Fibroblast of lung (primary cell): Measurements from ENCODE around the gene SDS. TPM values are rescaled to one million over a fixed set of nuclear protein-coding genes. Genes with fewer than 3 reads are reported as not detected.

Experiments used
- DNase-seq, 2 donors: peaks; one replicate each; pipeline versions ENCODE4 v3.0.0 to v3.0.0-alpha.2; 2010; ENCODE audit warnings: low read depth in 2 of 2
- H2AFZ ChIP-seq: 2 replicates; pipeline ENCODE4 v1.5.1; 2012; ENCODE audit warnings: low read length, control low read depth, inconsistent platforms
- H3K27ac ChIP-seq: 2 replicates; pipeline ENCODE4 v1.5.1; 2011; ENCODE audit warnings: low read length, control low read depth; ENCODE audit not compliant: insufficient read depth
- H3K27me3 ChIP-seq: 2 replicates; pipeline ENCODE4 v1.5.1; 2011; ENCODE audit warnings: mild to moderate bottlenecking, low read length; ENCODE audit not compliant: control insufficient read depth, insufficient read depth
- H3K36me3 ChIP-seq: 2 replicates; pipeline ENCODE4 v1.5.1; 2011; ENCODE audit warnings: low read length; ENCODE audit not compliant: control insufficient read depth, insufficient read depth
- H3K4me1 ChIP-seq: 2 replicates; pipeline ENCODE4 v1.5.1; 2011; ENCODE audit warnings: low read length; ENCODE audit not compliant: control insufficient read depth, insufficient read depth; ENCODE audit errors: extremely low read depth
- H3K4me2 ChIP-seq: 2 replicates; pipeline ENCODE4 v1.5.1; 2011; ENCODE audit warnings: low read length, control low read depth; ENCODE audit not compliant: insufficient read depth; ENCODE audit errors: extremely low read depth
- H3K4me3 ChIP-seq, 4 experiments: fragments of 200-600 bp in 1 of 4; sonication (generic) in 1 of 4; replicated peaks in 1 of 4; 2 replicates each; pipeline ENCODE4 v1.5.1; 2011 to 2016; ENCODE audit warnings: low read length in 4 of 4, low read depth in 3 of 4, mild to moderate bottlenecking in 3 of 4, control low read depth in 2 of 4, inconsistent platforms in 1 of 4, mixed read lengths in 1 of 4; ENCODE audit not compliant: insufficient read depth in 1 of 4; ENCODE audit errors: control extremely low read depth in 1 of 4
- H3K79me2 ChIP-seq: 2 replicates; pipeline ENCODE4 v1.5.1; 2012; ENCODE audit warnings: mild to moderate bottlenecking, low read length, inconsistent platforms; ENCODE audit not compliant: control insufficient read depth, insufficient read depth
- H3K9ac ChIP-seq: 2 replicates; pipeline ENCODE4 v1.5.1; 2011; ENCODE audit warnings: mild to moderate bottlenecking, low read length, control low read depth; ENCODE audit not compliant: insufficient read depth
- H3K9me3 ChIP-seq: 2 replicates; pipeline ENCODE4 v1.5.1; 2012; ENCODE audit warnings: low read depth, low read length; ENCODE audit not compliant: control insufficient read depth, insufficient read depth
- H4K20me1 ChIP-seq: 2 replicates; pipeline ENCODE4 v1.5.1; 2011; ENCODE audit warnings: low read length; ENCODE audit not compliant: control insufficient read depth, insufficient read depth; ENCODE audit errors: extremely low read depth
- EZH2 ChIP-seq: IDR thresholded peaks from 2 replicates; pipeline ENCODE4 v1.5.1; 2012; ENCODE audit warnings: low read length, control low read depth, mild to moderate bottlenecking; ENCODE audit errors: missing control alignments
- polyA plus RNA-seq, 2 donors: library from polyadenylated mRNA; depleted of rRNA in 1 of 2; stranded (reverse) in 1 of 2; unstranded in 1 of 2; fragments of >200 nt; gene quantifications; 2 replicates each; pipeline ENCODE4 v1.2.1, GENCODE V29; 2011 to 2012; ENCODE audit warnings: missing spikeins in 1 of 2
- total RNA-seq: library from RNA; depleted of rRNA; stranded (reverse); fragments of >200 nt; gene quantifications from 2 replicates; pipeline ENCODE4 v1.2.1, GENCODE V29; 2014
- TF ChIP-seq, protein P1 (sequence below), 2 donors: IDR thresholded peaks in 1 of 2; conservative IDR thresholded peaks in 1 of 2; 1 replicate in 1 of 2; 2 replicates in 1 of 2; pipeline ENCODE4 v1.5.1; 2011 to 2012; ENCODE audit warnings: low read length in 2 of 2, control low read depth in 1 of 2, inconsistent platforms in 1 of 2, low read depth in 1 of 2, mild to moderate bottlenecking in 1 of 2

The SDS gene
- total and polyA plus RNA-seq, 2 donors (not counting 1 experiment from before 2014, with no cell fraction given): not detected

DNA sequence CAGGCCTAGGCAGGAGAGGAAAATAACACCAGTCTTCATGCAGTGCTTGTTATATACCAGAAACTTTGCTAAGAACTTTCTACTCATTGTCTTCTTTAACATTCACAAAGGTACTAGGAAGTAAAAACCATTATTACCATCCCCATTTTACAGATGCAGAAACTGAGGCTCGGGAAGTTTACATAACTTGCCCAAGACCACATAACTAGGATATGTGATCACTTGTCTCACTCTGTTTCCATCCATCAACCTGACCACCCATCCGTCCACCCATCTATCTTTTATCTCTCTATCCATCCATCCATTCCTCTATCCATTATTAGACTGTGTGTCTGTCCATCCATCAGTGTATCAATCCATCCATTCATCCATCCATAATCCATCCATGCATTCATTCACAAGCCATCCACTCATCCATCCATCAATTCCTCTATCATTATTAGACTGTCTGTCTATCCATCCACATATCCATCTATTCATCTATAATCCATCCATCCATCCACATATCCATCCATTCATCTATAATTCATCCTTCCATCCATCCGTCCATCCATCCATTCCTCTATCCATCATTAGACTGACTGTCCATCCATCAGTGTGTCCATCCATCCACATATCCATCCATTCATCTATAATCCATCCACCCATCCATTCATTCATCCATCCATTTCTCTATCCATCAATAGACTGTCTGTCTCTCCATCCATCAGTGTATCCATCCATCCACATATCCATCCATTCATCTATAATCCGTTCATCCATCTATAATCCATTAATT, 35.0 kb upstream of the SDS start:
- H3K79me2 ChIP-seq: no peaks in the 10 kb centered on the region
- H3K4me3 ChIP-seq: no peak overlapping the region
- TF ChIP-seq, protein P1, sequence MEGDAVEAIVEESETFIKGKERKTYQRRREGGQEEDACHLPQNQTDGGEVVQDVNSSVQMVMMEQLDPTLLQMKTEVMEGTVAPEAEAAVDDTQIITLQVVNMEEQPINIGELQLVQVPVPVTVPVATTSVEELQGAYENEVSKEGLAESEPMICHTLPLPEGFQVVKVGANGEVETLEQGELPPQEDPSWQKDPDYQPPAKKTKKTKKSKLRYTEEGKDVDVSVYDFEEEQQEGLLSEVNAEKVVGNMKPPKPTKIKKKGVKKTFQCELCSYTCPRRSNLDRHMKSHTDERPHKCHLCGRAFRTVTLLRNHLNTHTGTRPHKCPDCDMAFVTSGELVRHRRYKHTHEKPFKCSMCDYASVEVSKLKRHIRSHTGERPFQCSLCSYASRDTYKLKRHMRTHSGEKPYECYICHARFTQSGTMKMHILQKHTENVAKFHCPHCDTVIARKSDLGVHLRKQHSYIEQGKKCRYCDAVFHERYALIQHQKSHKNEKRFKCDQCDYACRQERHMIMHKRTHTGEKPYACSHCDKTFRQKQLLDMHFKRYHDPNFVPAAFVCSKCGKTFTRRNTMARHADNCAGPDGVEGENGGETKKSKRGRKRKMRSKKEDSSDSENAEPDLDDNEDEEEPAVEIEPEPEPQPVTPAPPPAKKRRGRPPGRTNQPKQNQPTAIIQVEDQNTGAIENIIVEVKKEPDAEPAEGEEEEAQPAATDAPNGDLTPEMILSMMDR (conservative IDR thresholded peaks at IDR 0.05 in 1 of 2, IDR thresholded peaks at IDR 0.05 in 1 of 2; ENCODE audit: low read depth in 1 of 2, low read length in 2 of 2): no peak
- no peak for TF ChIP-seq EZH2
- H3K27me3 ChIP-seq: no peaks in the 10 kb centered on the region
- no peaks in the 10 kb centered on the region for H3K36me3 ChIP-seq
- no peak overlapping the region for H3K27ac ChIP-seq
- no peak for DNase-seq
- H3K4me2 ChIP-seq: no peak overlapping the region
- H2AFZ ChIP-seq: no peak overlapping the region
- H3K4me1 ChIP-seq: no peaks in the 10 kb centered on the region
- no peaks in the 10 kb centered on the region for H4K20me1 ChIP-seq
- H3K9ac ChIP-seq: no peak overlapping the region
- no peaks in the 10 kb centered on the region for H3K9me3 ChIP-seq

- Histone ChIP-seq H3K27ac (no peak overlapping the region), H3K27me3 (no peaks in the 10 kb centered on the region), H3K9ac (no peak overlapping the region), H4K20me1 (no peaks in the 10 kb centered on the region), H3K4me3 (no peak overlapping the region), H2AFZ (no peak overlapping the region), H3K79me2 (no peaks in the 10 kb centered on the region), H3K4me2 (no peak overlapping the region), H3K4me1 (no peaks in the 10 kb centered on the region), H3K36me3 (no peaks in the 10 kb centered on the region), H3K9me3 (no peaks in the 10 kb centered on the region)
- TF ChIP-seq EZH2: no peak
- TF ChIP-seq, protein P1 (conservative IDR thresholded peaks at IDR 0.05 in 1 of 2, IDR thresholded peaks at IDR 0.05 in 1 of 2; ENCODE audit: low read depth in 1 of 2, low read length in 2 of 2): no peak
- no peak for DNase-seq
Observed at GRCh38 chr12:113437729-113438100, 34.0 kb upstream of the SDS start.

DNA sequence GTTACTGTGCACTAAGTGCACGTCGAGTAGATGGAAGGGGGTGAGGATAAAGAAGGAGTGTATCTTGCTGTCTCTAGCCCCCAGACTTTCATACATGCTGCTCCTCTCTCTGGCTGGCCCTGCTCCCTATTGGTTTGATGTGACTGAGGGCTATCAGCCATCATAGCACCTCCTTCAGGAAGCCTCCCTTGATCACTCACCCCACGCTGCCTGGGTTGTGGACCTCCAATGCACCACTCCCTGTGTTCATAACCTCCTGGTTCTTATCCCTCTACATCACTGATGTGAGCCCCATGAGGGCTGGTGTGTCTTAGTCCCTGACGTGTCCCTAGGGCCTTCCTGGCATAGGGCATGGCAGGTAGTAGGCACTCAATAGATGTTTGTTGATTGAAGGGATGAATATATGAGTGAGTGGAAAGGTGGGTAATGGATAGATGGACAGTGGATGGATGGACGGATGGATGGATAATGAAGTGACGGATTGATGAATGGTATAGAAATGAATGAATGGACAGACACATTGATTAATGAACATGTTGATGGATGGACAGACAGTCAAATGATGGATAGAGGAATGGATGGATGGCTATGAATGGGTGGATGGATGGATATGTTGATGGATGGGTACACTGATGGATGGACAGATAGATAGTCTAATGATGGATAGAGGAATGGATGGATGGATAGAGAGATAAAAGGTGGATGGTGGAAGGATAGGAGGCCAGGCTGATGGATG, 33.5 kb upstream of the SDS start:
- no peaks in the 10 kb centered on the region for H3K79me2 ChIP-seq
- DNase-seq: no peak
- H3K27me3 ChIP-seq: no peaks in the 10 kb centered on the region
- TF ChIP-seq, protein P1 (conservative IDR thresholded peaks at IDR 0.05 in 1 of 2, IDR thresholded peaks at IDR 0.05 in 1 of 2; ENCODE audit: low read depth in 1 of 2, low read length in 2 of 2): no peak
- H3K4me2 ChIP-seq: no peak overlapping the region
- no peak overlapping the region for H3K27ac ChIP-seq
- no peaks in the 10 kb centered on the region for H3K9me3 ChIP-seq
- no peaks in the 10 kb centered on the region for H3K4me1 ChIP-seq
- H3K4me3 ChIP-seq: no peak overlapping the region
- no peaks in the 10 kb centered on the region for H3K36me3 ChIP-seq
- no peak overlapping the region for H2AFZ ChIP-seq
- no peak overlapping the region for H3K9ac ChIP-seq
- no peaks in the 10 kb centered on the region for H4K20me1 ChIP-seq
